Chondrocyte (in vitro differentiated cells): Measurements from ENCODE around the gene ITPRIPL2. TPM values are rescaled to one million over a fixed set of nuclear protein-coding genes. Genes with fewer than 3 reads are reported as not detected.

Experiments
- DNase-seq: peaks from one replicate; pipeline ENCODE4 v3.0.0; 2021; ENCODE audit warnings: mixed read lengths, low spot score
- H3K27ac Mint-ChIP-seq: one replicate; pipeline ENCODE4 v1.8.0; 2021; ENCODE audit warnings: mild to moderate bottlenecking, moderate library complexity, mixed read lengths; ENCODE audit not compliant: unreplicated experiment
- H3K27me3 Mint-ChIP-seq: 2 replicates; pipeline ENCODE4 v1.8.0; 2021; ENCODE audit warnings: low read depth, mixed read lengths
- H3K36me3 Mint-ChIP-seq: 2 replicates; pipeline ENCODE4 v1.8.0; 2021; ENCODE audit warnings: low read depth, mixed read lengths
- H3K4me1 Mint-ChIP-seq: 2 replicates; pipeline ENCODE4 v1.8.0; 2021; ENCODE audit warnings: low read depth, mild to moderate bottlenecking, mixed read lengths
- H3K4me3 Mint-ChIP-seq: one replicate; pipeline ENCODE4 v1.8.0; 2021; ENCODE audit warnings: mild to moderate bottlenecking, moderate library complexity, mixed read lengths; ENCODE audit not compliant: unreplicated experiment
- H3K9me3 Mint-ChIP-seq: 2 replicates; pipeline ENCODE4 v1.8.0; 2021; ENCODE audit warnings: low read depth, mixed read lengths
- total RNA-seq: library from RNA; stranded (reverse); gene quantifications from 3 replicates; pipeline ENCODE4 v1.2.1, GENCODE V29; 2021
- TF ChIP-seq, protein P1 (sequence below): fragments of 200-600 bp; sonication (generic); IDR thresholded peaks from 2 replicates; pipeline ENCODE4 v1.5.0; 2021; ENCODE audit warnings: antibody characterized with exemption, mild to moderate bottlenecking, moderate library complexity

The ITPRIPL2 gene
- total RNA-seq, 1 donor from 2014 or later = 65.0 TPM

DNA sequence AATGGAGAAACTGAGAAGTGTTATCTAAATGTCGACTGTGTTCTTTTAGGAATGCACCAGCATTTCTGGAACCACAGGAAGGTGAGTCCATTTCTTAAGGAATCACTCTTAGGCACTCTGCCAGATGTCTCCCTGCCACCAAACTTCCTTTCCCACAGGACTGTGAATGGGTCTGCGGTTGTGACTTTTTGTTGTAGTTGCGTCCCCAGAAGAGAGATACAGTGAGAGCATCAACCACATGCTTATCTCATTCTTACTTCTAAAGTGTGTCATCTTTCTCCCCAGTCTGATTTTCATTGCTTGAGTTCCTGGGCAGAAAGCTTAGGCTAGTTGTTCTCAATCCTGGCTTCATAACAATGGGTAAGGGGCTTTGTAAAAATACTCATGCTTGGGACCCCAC lies 13.4 kb downstream of the ITPRIPL2 start:
- no peak overlapping the region for H3K4me3 Mint-ChIP-seq
- no peak overlapping the region for H3K27ac Mint-ChIP-seq
- peaks cover 9% of the 10 kb centered on the region for H3K36me3 Mint-ChIP-seq
- no peaks in the 10 kb centered on the region for H3K9me3 Mint-ChIP-seq
- H3K27me3 Mint-ChIP-seq = no peaks in the 10 kb centered on the region
- TF ChIP-seq, protein P1, sequence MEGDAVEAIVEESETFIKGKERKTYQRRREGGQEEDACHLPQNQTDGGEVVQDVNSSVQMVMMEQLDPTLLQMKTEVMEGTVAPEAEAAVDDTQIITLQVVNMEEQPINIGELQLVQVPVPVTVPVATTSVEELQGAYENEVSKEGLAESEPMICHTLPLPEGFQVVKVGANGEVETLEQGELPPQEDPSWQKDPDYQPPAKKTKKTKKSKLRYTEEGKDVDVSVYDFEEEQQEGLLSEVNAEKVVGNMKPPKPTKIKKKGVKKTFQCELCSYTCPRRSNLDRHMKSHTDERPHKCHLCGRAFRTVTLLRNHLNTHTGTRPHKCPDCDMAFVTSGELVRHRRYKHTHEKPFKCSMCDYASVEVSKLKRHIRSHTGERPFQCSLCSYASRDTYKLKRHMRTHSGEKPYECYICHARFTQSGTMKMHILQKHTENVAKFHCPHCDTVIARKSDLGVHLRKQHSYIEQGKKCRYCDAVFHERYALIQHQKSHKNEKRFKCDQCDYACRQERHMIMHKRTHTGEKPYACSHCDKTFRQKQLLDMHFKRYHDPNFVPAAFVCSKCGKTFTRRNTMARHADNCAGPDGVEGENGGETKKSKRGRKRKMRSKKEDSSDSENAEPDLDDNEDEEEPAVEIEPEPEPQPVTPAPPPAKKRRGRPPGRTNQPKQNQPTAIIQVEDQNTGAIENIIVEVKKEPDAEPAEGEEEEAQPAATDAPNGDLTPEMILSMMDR = no peak
- peaks cover 27% of the 10 kb centered on the region for H3K4me1 Mint-ChIP-seq
- DNase-seq = no peak

DNA sequence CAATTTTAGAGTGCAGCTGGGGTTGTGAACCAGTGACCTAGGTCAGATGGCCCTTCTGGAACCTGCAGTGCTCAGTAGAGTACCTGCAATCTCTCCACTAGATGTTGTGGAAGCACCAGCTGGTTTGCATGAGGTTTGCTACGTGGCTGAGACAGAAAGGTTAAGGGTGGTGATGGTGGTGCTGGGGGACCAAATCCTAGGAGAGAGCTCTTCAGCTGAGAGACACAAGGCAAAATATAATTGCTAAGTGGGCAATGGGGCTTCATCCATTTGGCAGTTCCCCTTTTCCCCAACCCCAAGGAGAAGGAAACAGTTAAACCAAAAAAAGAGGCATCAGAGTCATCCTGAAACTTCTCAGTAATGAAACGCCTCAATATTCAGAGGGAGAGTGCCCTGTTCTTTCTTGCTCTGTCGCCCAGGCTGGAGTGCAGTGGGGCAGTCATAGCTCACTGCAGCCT lies 13.9 kb downstream of the ITPRIPL2 start:
- peaks cover 27% of the 10 kb centered on the region for H3K4me1 Mint-ChIP-seq
- no peak overlapping the region for H3K4me3 Mint-ChIP-seq
- H3K36me3 Mint-ChIP-seq = peaks cover 5% of the 10 kb centered on the region
- H3K9me3 Mint-ChIP-seq = no peaks in the 10 kb centered on the region
- TF ChIP-seq, protein P1 = no peak
- no peaks in the 10 kb centered on the region for H3K27me3 Mint-ChIP-seq
- no peak for DNase-seq
- H3K27ac Mint-ChIP-seq = no peak overlapping the region

DNA sequence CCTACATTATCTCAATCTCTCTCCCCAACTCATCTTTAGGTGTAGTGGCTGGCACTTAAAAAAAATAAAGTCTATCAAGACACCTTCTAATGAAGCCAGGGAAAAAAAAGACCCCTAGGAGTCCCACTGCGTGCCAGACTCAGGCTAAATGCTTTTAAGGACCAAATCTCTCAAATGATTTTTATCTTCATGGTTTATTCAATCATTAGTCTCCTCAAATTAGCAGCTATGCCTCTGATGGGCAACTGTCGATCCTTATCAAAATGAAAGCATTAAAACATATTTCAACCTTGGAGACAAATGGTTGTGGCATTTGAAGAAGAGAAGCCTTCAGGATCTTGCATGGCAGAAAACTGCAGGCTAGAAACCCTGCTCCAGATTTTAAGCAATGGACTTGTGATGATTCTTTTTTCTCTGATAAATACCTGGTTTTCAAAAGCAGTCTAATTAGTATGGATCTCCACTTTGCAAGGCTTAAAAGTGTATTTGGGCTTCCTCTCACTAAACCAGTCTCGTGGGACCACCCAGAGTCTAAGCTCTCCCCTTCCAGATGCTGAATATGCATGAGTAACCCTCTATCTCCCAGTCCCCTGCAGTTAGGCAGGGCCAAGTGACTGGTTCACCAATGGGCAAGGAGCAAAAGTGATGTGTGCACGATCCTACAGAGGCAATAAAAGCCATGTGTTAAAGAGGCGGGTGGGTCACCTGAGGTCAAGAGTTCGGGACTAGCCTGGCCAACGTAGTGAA lies 14.9 kb downstream of the ITPRIPL2 start:
- peaks cover 27% of the 10 kb centered on the region for H3K4me1 Mint-ChIP-seq
- no peaks in the 10 kb centered on the region for H3K9me3 Mint-ChIP-seq
- H3K27me3 Mint-ChIP-seq = no peaks in the 10 kb centered on the region
- TF ChIP-seq, protein P1 = no peak
- H3K27ac Mint-ChIP-seq = no peak overlapping the region
- H3K4me3 Mint-ChIP-seq = no peak overlapping the region
- DNase-seq = no peak
- H3K36me3 Mint-ChIP-seq = peaks cover 2% of the 10 kb centered on the region

DNA sequence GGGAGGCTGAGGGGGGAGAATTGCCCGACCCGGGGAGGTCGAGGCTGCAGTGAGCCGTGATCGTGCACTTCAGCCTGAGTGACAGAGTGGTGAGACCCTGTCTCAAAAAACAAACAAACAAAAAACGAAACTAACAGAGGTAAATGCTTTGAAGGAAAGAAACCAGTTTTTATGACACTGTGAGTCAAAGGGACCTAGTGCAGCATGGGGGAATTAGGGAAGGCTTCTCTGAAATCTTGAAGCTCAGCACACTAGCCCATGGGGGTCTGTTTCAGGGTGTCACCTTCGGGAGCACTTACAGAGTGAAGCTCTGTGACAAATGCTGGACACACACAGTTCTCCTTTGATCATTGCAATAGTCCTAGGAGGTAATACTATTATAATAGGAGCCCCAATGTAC lies 16.6 kb downstream of the ITPRIPL2 start:
- Mint-ChIP-seq H3K27ac (no peak overlapping the region), H3K9me3 (no peaks in the 10 kb centered on the region), H3K4me1 (peaks cover 29% of the 10 kb centered on the region), H3K4me3 (no peak overlapping the region), H3K36me3 (no peaks in the 10 kb centered on the region), H3K27me3 (no peaks in the 10 kb centered on the region)
- no peak for DNase-seq
- TF ChIP-seq, protein P1 = no peak

DNA sequence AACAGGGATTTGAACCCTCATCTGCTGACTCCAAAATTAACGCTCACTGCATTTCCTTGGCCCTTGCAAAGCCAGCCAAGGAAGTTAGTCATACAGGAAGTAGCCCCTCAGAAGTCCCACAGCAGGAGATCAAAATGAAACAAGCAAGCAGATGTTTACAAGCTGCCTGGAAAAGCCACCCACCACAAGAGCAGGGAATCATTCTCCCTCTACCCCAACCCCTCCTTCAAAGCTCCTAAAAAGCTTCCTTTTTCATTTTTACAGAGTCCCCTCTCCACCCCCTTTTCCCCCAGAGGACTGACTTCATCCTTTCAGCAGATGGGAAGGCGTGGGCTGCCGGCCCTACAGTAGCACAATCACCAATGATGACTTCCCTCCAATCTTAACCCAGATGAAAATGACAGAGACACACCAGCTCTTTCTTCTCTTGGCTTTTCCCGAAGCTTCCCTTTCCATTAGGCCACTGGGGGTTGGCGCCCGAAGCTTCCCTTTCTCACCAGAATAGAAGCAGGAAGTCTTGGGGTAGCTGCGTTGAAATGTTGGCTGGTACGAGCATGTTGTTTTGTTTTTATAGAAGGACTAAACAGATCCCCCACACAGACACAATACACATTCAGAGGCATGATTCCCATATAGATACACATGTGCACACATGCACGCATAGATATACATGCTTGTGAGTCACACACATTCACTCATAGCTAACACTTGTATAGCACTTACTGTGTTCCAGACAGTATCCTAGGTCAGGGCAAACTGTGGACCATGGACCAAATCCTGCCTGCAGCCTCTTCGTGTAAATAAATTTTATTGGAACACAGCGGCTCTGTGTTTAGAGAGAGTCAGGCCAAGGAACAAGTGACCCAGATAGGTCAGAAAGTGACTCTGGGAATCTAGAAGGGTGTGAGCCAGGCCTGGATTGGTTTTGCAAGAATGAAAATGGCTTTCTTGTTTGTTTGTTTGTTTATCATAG lies 17.4 kb downstream of the ITPRIPL2 start:
- H3K36me3 Mint-ChIP-seq = no peaks in the 10 kb centered on the region
- no peak for DNase-seq
- peaks cover 36% of the 10 kb centered on the region for H3K4me1 Mint-ChIP-seq
- H3K27me3 Mint-ChIP-seq = no peaks in the 10 kb centered on the region
- H3K27ac Mint-ChIP-seq = peak overlapping the region; percentile 91
- H3K4me3 Mint-ChIP-seq = peak overlapping the region; percentile 43
- TF ChIP-seq, protein P1 = no peak
- H3K9me3 Mint-ChIP-seq = no peaks in the 10 kb centered on the region
